Right atrium auricular region (tissue), 2 donors: Measurements from ENCODE around the gene CD300LG. TPM values are rescaled to one million over a fixed set of nuclear protein-coding genes. Genes with fewer than 3 reads are reported as not detected.
"Not testable (repeated sequence)": the region's sequence is repeated elsewhere in the genome, so short reads cannot be mapped to it uniquely, and the experiment has no call there.

Experiments
- DNase-seq: peaks from one replicate; pipeline ENCODE4 v3.0.0-alpha.2; 2019; ENCODE audit warnings: low spot score
- H3K27ac ChIP-seq, 2 donors: fragments of 200-600 bp; sonication (generic); 1 replicate in 1 of 2; 2 replicates in 1 of 2; pipeline ENCODE4 v1.5.1; 2016 to 2019
- H3K27me3 ChIP-seq, 2 donors: fragments of 200-600 bp; sonication (generic); one replicate each; pipeline versions ENCODE4 v1.5.1 to v1.6.0; 2017 to 2019
- H3K36me3 ChIP-seq: fragments of 200-600 bp; sonication (generic); one replicate; pipeline ENCODE4 v1.5.1; 2016
- H3K4me1 ChIP-seq, 2 donors: fragments of 200-600 bp; sonication (generic); one replicate each; pipeline versions ENCODE4 v1.5.1 to v1.6.0; 2017 to 2019
- H3K4me3 ChIP-seq, 2 donors: fragments of 200-600 bp; sonication (generic); 1 replicate in 1 of 2; 2 replicates in 1 of 2; pipeline ENCODE4 v1.5.1; 2017 to 2019; ENCODE audit warnings: mild to moderate bottlenecking in 1 of 2, moderate library complexity in 1 of 2
- H3K9me3 ChIP-seq, 2 donors: fragments of 200-600 bp; sonication (generic); one replicate each; pipeline ENCODE4 v1.5.1; 2019
- CTCF ChIP-seq, 2 donors: fragments of 200-600 bp; sonication (generic); IDR thresholded peaks; one replicate each; pipeline ENCODE4 v1.5.1; 2019; ENCODE audit warnings: antibody characterized with exemption in 2 of 2
- total RNA-seq, 2 donors: library from RNA; depleted of rRNA; stranded (reverse); fragments of >200 nt; gene quantifications; one replicate each; pipeline ENCODE4 v1.1.0, GENCODE V29; 2016

CD300LG gene
- total RNA-seq, 2 donors from 2014 or later: 11.8 to 30.4 TPM

GRCh38 chr17:43841282-43841681 lies 5.7 kb upstream of the CD300LG start:
- Histone ChIP-seq H3K27ac (no peak overlapping the region), H3K36me3 (no peaks in the 10 kb centered on the region), H3K4me1 (peaks cover 0 to 31% of the 10 kb centered on the region in 2 donors), H3K9me3 (no peaks in the 10 kb centered on the region), H3K4me3 (no peak overlapping the region), H3K27me3 (no peaks in the 10 kb centered on the region)
- no peak for DNase-seq
- no peak for TF ChIP-seq CTCF (IDR thresholded peaks at IDR 0.05)

GRCh38 chr17:43842091-43842974 lies 4.6 kb upstream of the CD300LG start:
- H3K4me3 ChIP-seq, DNase-seq, H3K27ac ChIP-seq, H3K36me3 ChIP-seq, H3K9me3 ChIP-seq, H3K27me3 ChIP-seq: not testable (repeated sequence)
- peaks cover 0 to 40% of the 10 kb centered on the region in 2 donors for H3K4me1 ChIP-seq

- Histone ChIP-seq H3K27me3 (no peaks in the 10 kb centered on the region), H3K4me1 (peaks cover 0 to 40% of the 10 kb centered on the region in 2 donors), H3K27ac (no peak overlapping the region), H3K36me3 (no peaks in the 10 kb centered on the region), H3K4me3 (no peak overlapping the region), H3K9me3 (no peaks in the 10 kb centered on the region)
- no peak for DNase-seq
- TF ChIP-seq CTCF (IDR thresholded peaks at IDR 0.05): no peak
Measured at GRCh38 chr17:43842975-43843325, 4.0 kb upstream of the CD300LG start.

- H3K27me3 ChIP-seq: no peaks in the 10 kb centered on the region
- no peak for TF ChIP-seq CTCF (IDR thresholded peaks at IDR 0.05)
- no peaks in the 10 kb centered on the region for H3K36me3 ChIP-seq
Measured at GRCh38 chr17:43844241-43844640, 2.7 kb upstream of the CD300LG start.

GRCh38 chr17:43845766-43846165 lies 1.2 kb upstream of the CD300LG start:
- Histone ChIP-seq H3K4me3 (no peak overlapping the region), H3K36me3 (no peaks in the 10 kb centered on the region), H3K9me3 (no peaks in the 10 kb centered on the region), H3K27me3 (no peaks in the 10 kb centered on the region), H3K27ac (peak overlapping the region; percentile 53 to 58), H3K4me1 (peaks cover 0 to 27% of the 10 kb centered on the region in 2 donors)
- DNase-seq: no peak
- no peak for TF ChIP-seq CTCF (IDR thresholded peaks at IDR 0.05)

More at GRCh38 chr17:43844241-43844640, 2.7 kb upstream of the CD300LG start:
- no peak for DNase-seq
- no peaks in the 10 kb centered on the region for H3K9me3 ChIP-seq
- H3K4me3 ChIP-seq: no peak overlapping the region
- H3K4me1 ChIP-seq: peaks cover 0 to 40% of the 10 kb centered on the region in 2 donors
- H3K27ac ChIP-seq: no peak overlapping the region

GRCh38 chr17:43846221-43846712 lies 709 bp upstream of the CD300LG start:
- DNase-seq: peak; percentile 80
- Histone ChIP-seq H3K9me3 (no peaks in the 10 kb centered on the region), H3K4me1 (peaks cover 0 to 22% of the 10 kb centered on the region in 2 donors), H3K27me3 (no peaks in the 10 kb centered on the region), H3K27ac (peak overlapping the region; percentile 53 to 58), H3K4me3 (peak overlapping the region in 1 of 2 donors; percentile 37), H3K36me3 (no peaks in the 10 kb centered on the region)
- TF ChIP-seq CTCF (IDR thresholded peaks at IDR 0.05): peak; percentile 99
